GM18526 (cell line): ENCODE measurements around the gene DNM1.

Source experiments
- POLR2A ChIP-seq: IDR thresholded peaks from 3 replicates; pipeline ENCODE4 v1.6.1; 2011; ENCODE audit not compliant: insufficient read length; ENCODE audit errors: extremely low read depth

DNM1 gene

GRCh38 chr9:128203024-128203706 lies at the start of gene DNM1:
Gene DNM1, plus strand, starts transcription at chr9:128203379. Its CDS starts 92 bp downstream, at chr9:128203471.
- no peak for TF ChIP-seq POLR2A

DNA sequence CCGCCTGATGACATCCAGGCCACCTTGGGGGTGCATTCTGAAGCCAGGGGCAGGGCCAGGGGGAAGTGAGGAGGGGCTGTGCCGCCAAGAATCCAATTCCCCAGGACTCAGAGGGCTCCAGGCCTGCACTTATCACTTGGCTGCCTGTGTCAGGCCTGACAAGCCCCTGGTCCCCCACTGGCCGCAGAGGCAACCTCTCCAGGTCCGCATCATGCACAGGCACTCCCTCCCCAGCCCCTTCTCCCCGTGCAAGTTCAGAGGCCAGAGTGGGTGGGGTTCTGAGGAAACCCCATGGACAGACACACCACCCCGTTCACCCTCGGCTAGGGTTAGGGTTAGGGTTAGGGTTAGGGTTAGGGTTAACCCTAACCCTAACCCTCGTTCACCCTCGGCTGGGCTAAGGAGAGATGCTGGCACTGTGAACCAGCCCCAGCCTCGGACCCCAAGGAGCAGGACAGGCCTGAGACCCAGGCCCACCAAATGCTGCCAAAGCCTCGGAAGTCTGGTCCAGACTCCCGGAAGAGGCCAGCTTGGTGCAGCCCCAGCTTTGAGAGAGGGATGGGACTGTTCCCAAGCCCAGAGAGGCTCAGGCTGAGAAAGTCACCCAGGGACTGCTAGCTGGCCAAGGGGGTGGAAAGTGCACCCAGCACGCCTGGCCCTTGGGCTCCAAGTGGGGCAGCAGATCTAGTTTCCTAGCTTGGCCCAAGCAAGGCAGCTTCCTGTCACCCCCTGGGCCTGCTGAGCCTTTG lies 49.1 kb upstream of the DNM1 start:
- TF ChIP-seq POLR2A = no peak

GRCh38 chr9:128155736-128156500 lies 47.3 kb upstream of the DNM1 start:
- TF ChIP-seq POLR2A = no peak

DNA sequence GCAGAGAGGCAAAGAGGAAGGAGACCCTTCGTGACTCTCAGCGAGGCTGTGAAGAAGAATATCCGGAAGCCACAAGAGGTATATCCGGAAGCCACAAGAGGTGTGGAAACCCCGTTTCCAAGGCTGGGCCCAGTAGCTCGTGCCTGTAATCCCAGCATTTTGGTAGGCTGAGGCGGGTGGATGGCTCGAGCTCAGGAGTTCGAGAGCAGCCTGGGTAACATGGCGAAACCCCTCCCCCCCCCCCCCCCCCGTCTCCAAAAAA lies 43.7 kb upstream of the DNM1 start:
- TF ChIP-seq POLR2A = no peak

DNA sequence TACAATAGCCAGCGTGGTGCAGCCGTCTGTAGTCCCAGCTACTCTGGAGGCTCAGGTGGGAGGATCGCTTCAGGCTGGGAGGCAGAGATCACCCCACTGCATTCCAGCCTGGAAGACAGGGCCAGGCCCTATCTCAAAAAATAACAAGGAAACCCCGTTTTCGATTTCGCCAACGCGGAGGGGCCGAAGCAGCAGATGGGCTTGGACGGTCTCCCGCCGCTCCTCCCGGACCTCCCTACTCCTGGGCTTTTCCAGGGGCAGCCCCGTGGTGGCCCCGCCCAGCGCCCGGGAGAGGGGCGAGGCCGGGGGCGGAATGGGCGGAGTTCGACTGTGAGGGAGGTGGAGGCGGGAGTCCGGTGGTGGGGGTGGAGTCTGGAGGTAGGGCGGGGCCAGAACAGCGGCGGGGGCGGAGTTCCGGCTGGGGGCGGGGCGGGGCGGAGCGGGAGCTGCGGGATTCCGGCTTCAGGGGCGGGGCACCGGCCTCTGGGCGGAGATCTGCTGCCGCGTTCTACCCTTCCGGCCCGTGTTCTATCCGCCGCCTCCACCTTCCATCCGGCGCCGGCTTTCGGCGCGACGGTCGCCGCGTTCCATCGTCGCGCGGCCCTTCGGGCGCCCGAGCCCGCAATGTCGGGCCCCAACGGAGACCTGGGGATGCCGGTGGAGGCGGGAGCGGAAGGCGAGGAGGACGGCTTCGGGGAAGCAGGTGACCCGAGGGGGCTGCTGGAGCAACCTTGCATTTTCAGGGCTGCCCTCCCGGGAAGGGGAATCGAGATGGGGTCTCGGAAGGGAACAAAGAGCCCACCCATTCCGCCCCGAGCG lies 43.2 kb upstream of the DNM1 start, which contains the start of gene BBLN:
Gene BBLN (plus strand): TSS at position 482 of the 819 bp plus-strand sequence. CDS start 143 bp downstream, at position 625.
- peak; percentile 90 for TF ChIP-seq POLR2A

GRCh38 chr9:128160603-128160987 lies 42.6 kb upstream of the DNM1 start:
- no peak for TF ChIP-seq POLR2A

- TF ChIP-seq POLR2A = no peak
Observed at GRCh38 chr9:128161215-128161902, 41.8 kb upstream of the DNM1 start.

GRCh38 chr9:128162215-128163026 lies 40.8 kb upstream of the DNM1 start:
- TF ChIP-seq POLR2A = no peak

DNA sequence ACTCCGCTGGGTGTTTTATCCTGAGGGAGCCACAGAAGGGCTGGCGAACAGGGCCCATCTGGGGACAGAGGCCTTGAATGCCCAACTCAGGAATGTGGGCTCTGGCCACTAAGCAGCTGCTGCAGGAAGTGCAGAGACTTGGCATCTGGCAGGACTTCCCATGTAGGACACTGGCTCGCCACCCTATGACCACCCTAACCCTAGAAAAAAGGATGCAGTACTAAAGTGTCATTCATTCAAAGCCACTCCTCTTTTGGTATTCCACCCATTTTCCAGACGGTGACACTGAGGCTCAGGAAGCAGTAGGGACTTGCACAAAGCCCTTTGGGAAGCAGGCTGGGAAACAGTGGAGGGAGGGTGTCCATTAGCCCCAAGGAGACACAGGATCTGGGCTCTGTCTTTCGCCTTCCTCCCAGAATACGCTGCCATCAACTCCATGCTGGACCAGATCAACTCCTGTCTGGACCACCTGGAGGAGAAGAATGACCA lies 40.1 kb upstream of the DNM1 start:
- no peak for TF ChIP-seq POLR2A

DNA sequence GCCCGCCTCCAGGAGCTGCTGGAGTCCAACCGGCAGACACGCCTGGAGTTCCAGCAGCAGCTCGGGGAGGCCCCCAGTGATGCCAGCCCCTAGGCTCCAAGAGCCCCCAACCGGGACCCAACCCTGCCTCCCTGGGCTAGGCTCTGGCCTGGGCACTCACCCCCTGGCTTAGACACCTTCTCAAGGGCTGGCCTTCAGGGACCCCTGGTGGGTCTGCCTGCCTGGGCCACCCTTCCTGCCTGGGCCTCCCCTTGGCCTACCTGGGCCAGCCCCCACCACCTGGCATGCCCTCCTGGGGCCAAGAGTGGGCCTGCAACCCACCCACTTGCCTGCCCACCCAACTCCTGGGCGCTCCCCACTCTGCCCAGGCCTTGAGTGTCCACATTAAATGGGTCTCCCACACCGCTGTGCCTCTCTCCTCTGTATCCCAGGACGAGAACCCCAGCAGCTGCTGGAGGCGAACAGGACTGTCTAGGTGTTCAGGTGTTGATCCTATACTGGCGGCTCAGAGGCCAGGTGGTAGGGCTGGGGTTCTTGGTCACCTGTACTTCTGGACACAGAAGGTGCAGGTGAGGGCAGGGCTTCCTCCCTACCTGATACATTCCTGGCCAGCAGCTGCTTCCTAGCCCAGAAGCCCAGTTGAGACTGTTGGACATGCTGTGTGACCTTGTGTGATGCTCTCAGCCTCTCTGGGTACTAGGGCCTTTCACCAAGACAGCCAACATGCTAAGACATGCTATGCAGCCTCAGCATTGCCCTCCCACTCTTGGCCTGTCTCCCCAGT lies 39.5 kb upstream of the DNM1 start:
- no peak for TF ChIP-seq POLR2A

GRCh38 chr9:128164307-128164885 lies 38.8 kb upstream of the DNM1 start:
- TF ChIP-seq POLR2A = no peak

DNA sequence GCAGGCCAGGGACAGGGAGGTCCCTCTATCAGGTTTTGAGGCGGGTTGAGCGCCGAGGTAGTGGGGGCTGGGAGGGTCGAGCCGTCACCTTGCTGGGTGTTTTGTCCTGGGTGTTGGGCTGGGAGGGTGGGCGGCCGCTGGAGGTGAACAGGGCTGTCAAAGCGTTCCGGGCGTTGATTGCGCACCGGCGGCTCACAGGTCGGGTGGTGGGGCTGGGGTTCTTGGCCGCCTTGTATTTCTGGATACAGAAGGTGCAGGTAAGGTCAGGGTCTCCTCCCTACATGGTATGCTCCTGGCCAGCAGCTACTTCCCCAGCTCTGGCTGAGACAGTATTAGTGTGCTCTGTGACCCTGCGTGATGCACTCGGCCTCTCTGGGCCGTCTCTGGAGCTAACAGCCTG lies 37.0 kb upstream of the DNM1 start:
- no peak for TF ChIP-seq POLR2A

DNA sequence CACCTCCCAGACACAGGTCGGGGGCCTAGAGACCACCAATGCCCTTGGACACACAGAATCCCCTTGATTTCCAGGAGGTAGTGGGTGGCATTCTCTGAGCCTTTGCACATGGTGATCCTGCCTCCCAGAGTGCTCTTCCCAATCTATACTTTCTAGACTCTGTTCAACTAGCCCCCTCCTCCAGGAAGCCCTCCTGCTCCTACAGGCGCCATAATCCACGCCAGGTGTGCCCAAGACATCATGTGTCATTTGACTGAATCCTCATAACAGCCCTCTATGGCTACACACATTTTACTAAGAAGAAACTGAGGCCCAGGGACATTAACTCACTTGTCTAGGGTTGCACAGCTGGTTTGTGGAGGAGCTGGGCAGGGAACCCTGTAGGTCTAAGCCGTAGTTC lies 36.0 kb upstream of the DNM1 start:
- no peak for TF ChIP-seq POLR2A

DNA sequence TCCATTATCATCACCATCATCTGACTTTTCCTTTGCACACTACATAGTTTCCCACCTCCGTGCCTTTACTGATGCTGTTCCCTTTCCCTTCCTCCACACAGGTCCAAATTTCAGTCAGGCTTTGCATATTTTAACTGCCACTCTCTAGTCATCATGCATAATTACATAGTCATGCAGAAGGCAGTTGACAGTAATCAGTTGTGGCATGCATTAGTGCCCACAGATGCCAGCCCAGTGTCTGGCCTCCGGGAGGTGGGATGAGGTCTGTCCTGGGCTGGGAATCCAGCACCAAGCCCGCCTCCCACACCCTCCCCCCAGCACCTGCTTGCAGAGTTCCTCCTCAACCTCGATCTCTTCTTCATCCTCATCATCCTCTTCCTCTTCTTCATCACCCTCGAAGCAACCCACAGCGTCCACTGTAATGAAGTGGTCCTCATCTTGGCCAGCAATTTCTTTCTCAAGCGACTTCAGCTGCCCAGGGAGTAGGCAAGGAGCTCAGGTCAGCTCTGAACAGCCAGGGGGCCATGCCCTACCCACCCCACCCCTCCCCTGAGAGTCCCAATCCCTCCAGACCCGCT lies 34.4 kb upstream of the DNM1 start:
- no peak for TF ChIP-seq POLR2A
